ENCODE results near the gene SNX33. TPM values are rescaled to one million over a fixed set of nuclear protein-coding genes. Genes with fewer than 3 reads are reported as not detected.
"Not testable (repeated sequence)": the region's sequence is repeated elsewhere in the genome, so short reads cannot be mapped to it uniquely, and the experiment has no call there.

Gene SNX33
- total RNA-seq, 2 experiments from 2014 or later: 1.1 TPM

DNA sequence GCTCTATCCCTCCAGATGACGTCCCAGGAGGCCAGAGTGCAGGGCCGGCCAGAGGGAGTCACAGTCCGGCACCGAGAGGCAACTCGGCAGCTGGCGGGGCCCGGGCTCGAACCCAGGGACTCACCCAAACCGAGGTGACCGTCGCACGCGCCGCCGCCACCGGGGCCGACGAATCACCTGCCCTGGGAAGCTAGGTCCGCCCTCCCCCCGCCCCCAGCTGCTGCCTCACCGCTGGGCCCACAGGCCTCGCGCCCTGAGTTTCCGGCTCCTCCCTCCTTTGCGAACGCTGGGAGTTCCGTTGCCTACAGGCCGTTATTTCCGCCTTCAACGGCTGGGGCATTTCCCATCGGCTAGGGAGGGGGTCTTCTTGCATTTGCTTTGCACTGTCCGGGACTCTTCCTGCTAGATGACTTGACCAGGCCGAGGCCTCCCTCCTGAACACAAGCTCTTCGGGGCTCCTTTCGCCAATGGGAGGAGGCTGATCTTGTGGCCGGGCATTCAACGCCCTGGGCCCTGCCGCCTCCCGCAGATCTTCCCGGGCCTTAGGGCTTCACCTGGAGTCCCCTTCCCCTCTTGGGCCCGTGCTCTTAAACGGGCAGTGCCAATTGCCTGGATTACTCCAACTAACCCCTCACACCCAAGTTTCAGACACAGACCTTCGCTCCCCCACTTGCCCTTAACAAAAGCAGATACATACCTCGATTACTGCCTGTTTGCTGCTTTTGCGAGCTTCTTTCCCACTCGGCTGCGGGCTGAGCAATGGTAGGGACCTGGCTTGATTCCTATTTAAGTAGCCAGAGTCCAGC lies 22.0 kb upstream of the SNX33 start, which contains the start of gene SNUPN:
Gene SNUPN (minus strand): TSS at position 184 of the 806 bp plus-strand sequence. CDS start 4,674 bp downstream, outside the sequence.
- DNase-seq: peak; percentile 98
- Mint-ChIP-seq H3K4me1 (ENCODE audit: low read depth) (peaks cover 41% of the 10 kb centered on the region), H3K9me3 (no peaks in the 10 kb centered on the region), H3K36me3 (ENCODE audit: low read depth) (peaks cover 6% of the 10 kb centered on the region), H3K27me3 (ENCODE audit: low read depth) (no peaks in the 10 kb centered on the region), H3K4me3 (peak within 1 kb of the TSS; percentile 95), H3K27ac (peak within 1 kb of the TSS; percentile 99)
- CTCF ChIA-PET: interaction anchor here (0.7 to 2.7 kb wide), 7 partner anchors 9 to 258 kb away, joined by 3 to 24 read pairs (median 5); partner anchors contain the start of genes IMP3, MAN2C1 and SNX33
- intact Hi-C loops (cut with micrococcal nuclease): loop anchor here (1.0 to 10.0 kb wide), 7 partner anchors 15 to 1164 kb away; partner anchors contain the start of genes CSK, IMP3, MAN2C1 and PTPN9

DNA sequence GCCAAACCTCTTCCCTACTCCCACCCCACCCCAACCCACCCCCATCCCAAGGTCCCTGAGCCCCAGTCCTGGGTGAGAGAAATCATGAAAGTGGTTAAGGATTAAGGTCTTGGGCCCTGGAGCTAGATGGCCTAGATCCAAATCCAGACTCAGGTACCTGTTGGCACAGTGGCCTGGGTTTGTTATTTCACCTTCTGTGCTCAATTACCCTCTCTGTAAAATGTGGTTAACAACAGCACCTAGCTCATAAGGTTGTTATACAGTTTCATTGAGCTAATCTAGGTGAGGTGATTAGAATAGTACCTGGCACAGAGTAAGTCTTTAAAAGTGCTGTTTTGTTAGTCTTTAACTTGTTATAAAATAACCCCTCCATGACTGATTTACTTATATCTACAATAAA lies 15.8 kb upstream of the SNX33 start:
- H3K36me3 Mint-ChIP-seq (ENCODE audit: low read depth): peaks cover 2% of the 10 kb centered on the region
- no peaks in the 10 kb centered on the region for H3K9me3 Mint-ChIP-seq
- H3K4me3 Mint-ChIP-seq: no peak overlapping the region
- H3K27me3 Mint-ChIP-seq (ENCODE audit: low read depth): no peaks in the 10 kb centered on the region
- H3K4me1 Mint-ChIP-seq (ENCODE audit: low read depth): peaks cover 15% of the 10 kb centered on the region
- H3K27ac Mint-ChIP-seq: no peak overlapping the region
- CTCF ChIA-PET: interaction anchor here (0.6 to 1.1 kb wide), 2 partner anchors 16 to 264 kb away, joined by 3 read pairs; partner anchors contain the start of genes MAN2C1 and SNX33
- intact Hi-C loops (cut with micrococcal nuclease): no loop called here
- DNase-seq: no peak

DNA sequence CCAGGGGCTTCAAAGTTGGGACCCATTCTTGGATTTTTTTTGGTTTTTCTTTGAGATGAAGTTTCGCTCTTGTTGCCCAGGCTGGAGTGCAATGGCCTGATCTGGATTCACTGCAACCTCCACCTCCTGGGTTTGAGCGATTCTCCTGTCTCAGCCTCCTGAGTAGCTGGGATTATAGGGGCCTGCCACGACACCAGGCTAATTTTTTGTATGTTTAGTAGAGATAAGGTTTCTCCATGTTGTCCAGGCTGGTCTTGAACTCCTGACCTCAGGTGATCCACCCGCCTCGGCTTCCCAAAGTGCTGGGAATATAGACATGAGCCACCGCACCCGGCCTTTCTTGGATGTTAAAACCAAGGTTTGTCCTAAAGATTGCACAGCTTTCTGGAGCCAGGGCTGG lies 13.8 kb upstream of the SNX33 start:
- CTCF ChIA-PET; DNase-seq; H3K4me3 Mint-ChIP-seq; intact Hi-C loops (cut with micrococcal nuclease); H3K27ac Mint-ChIP-seq; H3K9me3 Mint-ChIP-seq; H3K27me3 Mint-ChIP-seq (ENCODE audit: low read depth): not testable (repeated sequence)
- Mint-ChIP-seq H3K36me3 (ENCODE audit: low read depth) (peaks cover 13% of the 10 kb centered on the region), H3K4me1 (ENCODE audit: low read depth) (peaks cover 26% of the 10 kb centered on the region)

DNA sequence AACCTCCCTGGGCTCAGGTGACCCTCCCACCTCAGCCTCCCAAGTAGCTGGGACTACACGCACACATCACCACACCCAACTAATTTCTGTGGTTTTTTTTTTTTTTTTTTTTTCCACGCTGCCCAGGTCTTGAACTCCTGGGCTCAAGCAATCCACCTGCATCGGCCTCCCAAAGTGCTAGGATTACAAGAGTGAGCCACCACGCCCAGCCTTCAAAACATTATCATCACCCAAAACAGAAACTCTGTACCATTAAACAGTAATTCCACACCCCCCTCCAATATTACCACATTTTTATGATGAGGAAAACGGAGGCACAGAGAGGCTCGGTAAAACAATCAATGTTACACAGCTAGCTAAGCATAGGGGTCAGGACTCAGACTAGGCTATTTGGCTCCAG lies 11.7 kb upstream of the SNX33 start:
- H3K36me3 Mint-ChIP-seq (ENCODE audit: low read depth): peaks cover 20% of the 10 kb centered on the region
- peaks cover 29% of the 10 kb centered on the region for H3K4me1 Mint-ChIP-seq (ENCODE audit: low read depth)
- H3K27ac Mint-ChIP-seq: no peak overlapping the region
- intact Hi-C loops (cut with micrococcal nuclease): no loop called here
- no peaks in the 10 kb centered on the region for H3K9me3 Mint-ChIP-seq
- CTCF ChIA-PET: interaction anchor here (1.4 kb wide), 1 partner anchor 9 kb away, joined by 5 read pairs; no protein-coding TSS in a partner anchor
- DNase-seq: no peak
- no peak overlapping the region for H3K4me3 Mint-ChIP-seq
- H3K27me3 Mint-ChIP-seq (ENCODE audit: low read depth): no peaks in the 10 kb centered on the region

DNA sequence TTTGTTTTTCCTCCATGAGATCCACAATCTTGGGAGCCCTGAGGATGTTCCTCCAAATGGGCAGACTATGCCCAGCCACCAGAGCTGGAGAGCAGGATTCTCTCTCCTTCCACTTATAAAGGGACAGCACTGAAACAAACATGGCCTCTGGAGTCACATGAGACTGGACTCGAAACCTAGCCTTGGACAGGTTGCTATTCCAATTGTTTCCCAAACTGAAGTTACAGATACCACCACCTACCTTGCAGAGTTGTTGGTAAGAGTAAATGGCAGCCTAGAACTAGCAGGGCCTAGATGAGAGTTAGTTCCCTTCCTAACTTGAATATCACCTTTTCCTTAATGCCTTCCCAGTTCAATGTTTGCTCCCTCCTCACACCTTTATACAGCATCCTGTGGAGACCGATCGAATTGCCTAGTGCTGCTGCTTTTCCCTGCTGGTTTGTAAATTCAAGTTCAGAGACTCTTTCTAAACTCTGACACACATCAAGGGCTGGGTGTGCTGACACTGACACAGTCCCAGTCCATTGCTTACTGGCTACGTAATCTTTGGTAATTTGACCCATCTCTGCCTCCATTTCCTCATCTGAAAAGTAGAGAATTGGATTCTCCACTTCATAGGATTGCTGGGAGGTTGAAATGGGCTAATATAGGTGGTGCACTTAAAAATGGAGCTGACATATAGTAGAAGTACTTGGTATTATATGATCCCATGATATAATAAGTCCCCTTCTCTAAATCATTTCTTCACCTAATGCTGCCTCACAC lies 10.3 kb upstream of the SNX33 start:
- intact Hi-C loops (cut with micrococcal nuclease): no loop called here
- CTCF ChIA-PET: interaction anchor here (0.8 to 3.9 kb wide), 4 partner anchors 10 to 182 kb away, joined by 3 to 24 read pairs (median 4); partner anchors contain the start of genes SNUPN and SNX33
- Mint-ChIP-seq H3K4me3 (peak overlapping the region; percentile 95), H3K27me3 (ENCODE audit: low read depth) (no peaks in the 10 kb centered on the region), H3K4me1 (ENCODE audit: low read depth) (peaks cover 30% of the 10 kb centered on the region), H3K36me3 (ENCODE audit: low read depth) (peaks cover 20% of the 10 kb centered on the region), H3K9me3 (no peaks in the 10 kb centered on the region), H3K27ac (no peak overlapping the region)
- DNase-seq: no peak

DNA sequence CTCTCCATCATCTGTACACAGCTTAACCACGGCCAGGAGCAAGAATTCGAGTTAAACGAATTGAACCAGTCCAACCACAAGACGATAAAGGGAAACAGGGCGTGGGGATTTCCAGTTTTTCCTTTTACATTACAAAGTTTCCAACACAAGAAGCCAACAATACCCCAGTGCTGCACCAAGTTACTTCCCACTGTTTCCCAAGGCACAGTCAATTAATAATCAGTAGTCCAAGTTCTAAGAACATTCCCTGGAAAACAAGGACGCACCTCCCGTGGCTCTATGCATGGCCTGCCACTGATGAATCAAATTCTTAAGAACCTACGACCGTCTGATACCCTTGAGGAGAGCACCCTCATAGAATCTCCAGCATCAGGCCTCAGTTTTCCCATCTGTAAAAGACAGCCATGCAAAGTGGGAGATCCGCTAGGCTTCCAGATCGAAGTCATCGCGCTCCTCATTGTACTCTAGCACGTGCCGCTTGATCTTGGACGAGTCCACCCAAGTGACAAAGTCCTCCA lies 8.5 kb upstream of the SNX33 start:
- no peak for DNase-seq
- Mint-ChIP-seq H3K4me1 (ENCODE audit: low read depth) (peaks cover 30% of the 10 kb centered on the region), H3K27ac (peak overlapping the region; percentile 91), H3K36me3 (ENCODE audit: low read depth) (peaks cover 20% of the 10 kb centered on the region), H3K4me3 (peak overlapping the region; percentile 95), H3K27me3 (ENCODE audit: low read depth) (no peaks in the 10 kb centered on the region), H3K9me3 (no peaks in the 10 kb centered on the region)
- intact Hi-C loops (cut with micrococcal nuclease): loop anchor here (1.0 kb wide), 1 partner anchor 616 kb away; the partner anchor contains the start of gene PPCDC
- CTCF ChIA-PET: interaction anchor here (0.7 to 3.9 kb wide), 8 partner anchors 13 to 272 kb away, joined by 3 to 38 read pairs (median 6); partner anchors contain the start of genes MAN2C1 and SNUPN

DNA sequence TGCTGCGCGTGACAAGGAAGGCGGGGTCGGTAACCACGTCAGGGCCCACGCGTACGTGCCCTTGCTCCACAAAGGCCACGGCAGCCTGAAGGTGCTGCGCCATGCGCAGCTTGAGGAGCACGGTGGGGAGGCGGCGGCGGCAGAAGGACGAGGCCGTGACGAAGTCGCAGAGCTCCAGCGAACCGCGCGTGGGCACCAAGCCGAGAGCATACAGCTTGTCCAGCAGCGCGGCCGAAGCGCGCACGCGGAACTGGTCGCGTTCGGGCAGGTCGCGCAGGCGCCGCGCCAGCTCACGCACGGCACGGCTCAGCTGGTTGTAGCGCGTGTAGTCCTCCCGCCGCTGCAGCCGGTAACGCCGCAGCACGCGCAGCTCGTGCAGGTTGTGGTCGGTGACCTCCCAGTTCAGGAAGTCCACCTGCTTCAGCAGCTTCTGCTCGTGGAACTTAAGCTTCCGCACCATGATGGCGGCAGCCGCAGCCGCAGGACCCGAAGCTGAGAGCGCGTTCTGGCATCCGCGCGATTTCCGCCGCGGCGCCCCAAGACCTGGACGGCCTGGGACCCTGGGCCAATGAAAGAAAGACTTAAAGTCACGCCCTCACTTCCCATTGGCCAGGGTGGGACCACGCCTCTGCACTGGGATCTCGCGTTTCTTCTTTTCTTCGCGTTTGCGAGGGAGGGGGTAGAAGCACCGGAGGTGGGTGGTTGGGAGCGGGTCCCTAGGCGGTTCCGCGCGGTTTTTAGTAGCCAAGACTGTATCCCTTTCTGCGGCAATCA lies 7.8 kb upstream of the SNX33 start, which contains the start of gene IMP3:
Gene IMP3 (minus strand): TSS at position 516 of the 774 bp plus-strand sequence. CDS start 56 bp downstream, at position 460.
- peak within 1 kb of the TSS; percentile 95 for H3K4me3 Mint-ChIP-seq
- CTCF ChIA-PET: interaction anchor here (0.7 to 3.9 kb wide), 13 partner anchors 13 to 272 kb away, joined by 3 to 38 read pairs (median 4); partner anchors contain the start of genes MAN2C1 and SNUPN
- peak within 1 kb of the TSS; percentile 91 for H3K27ac Mint-ChIP-seq
- H3K27me3 Mint-ChIP-seq (ENCODE audit: low read depth): no peaks in the 10 kb centered on the region
- H3K9me3 Mint-ChIP-seq: no peaks in the 10 kb centered on the region
- peak; percentile 97 for DNase-seq
- H3K4me1 Mint-ChIP-seq (ENCODE audit: low read depth): peaks cover 30% of the 10 kb centered on the region
- intact Hi-C loops (cut with micrococcal nuclease): loop anchor here (1.0 to 5.0 kb wide), 9 partner anchors 15 to 617 kb away; partner anchors contain the start of genes C15orf39, MAN2C1, NEIL1 and PPCDC
- H3K36me3 Mint-ChIP-seq (ENCODE audit: low read depth): peaks cover 20% of the 10 kb centered on the region

DNA sequence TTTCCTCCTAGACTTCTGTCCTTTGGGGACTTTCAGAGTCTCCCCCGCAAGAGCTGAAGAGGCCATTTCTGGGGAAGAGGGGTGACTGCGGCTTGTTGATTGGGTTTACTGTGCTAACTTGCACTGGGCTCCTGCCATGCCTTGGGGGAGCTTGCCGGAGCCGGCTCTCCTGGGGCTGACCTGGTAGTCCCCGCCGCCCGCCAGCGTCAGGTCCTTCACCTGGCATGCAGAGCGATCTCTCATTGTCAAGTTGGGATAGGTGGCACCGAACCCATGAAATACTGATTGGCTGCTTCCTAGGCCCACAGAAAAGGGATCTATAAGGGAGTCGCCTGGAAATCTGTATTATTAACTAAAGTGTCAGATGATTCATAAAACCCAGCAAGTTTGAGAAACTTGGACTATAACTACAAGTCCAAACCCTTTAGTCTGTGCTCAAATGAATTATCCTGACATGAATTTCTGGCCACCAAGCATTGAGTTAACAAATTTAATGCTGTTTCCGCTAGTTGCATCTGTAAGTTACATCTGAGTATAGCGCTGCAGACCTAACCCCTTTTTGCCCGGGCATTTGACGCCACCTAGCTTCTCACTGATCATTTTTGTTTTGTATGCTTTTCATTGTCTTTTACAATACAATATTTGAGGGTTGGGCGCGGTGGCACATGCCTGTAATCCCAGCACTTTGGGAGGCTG lies 7.1 kb upstream of the SNX33 start:
- DNase-seq: peak; percentile 81
- CTCF ChIA-PET: interaction anchor here (0.6 to 3.9 kb wide), 19 partner anchors 10 to 610 kb away, joined by 3 to 38 read pairs (median 4); partner anchors contain the start of genes MAN2C1, SIN3A and SNUPN
- Mint-ChIP-seq H3K27ac (peak overlapping the region; percentile 91), H3K27me3 (ENCODE audit: low read depth) (no peaks in the 10 kb centered on the region), H3K36me3 (ENCODE audit: low read depth) (peaks cover 20% of the 10 kb centered on the region), H3K4me1 (ENCODE audit: low read depth) (peaks cover 30% of the 10 kb centered on the region), H3K4me3 (peak overlapping the region; percentile 95), H3K9me3 (no peaks in the 10 kb centered on the region)
- intact Hi-C loops (cut with micrococcal nuclease): loop anchor here (1.0 to 5.0 kb wide), 9 partner anchors 15 to 438 kb away; partner anchors contain the start of genes C15orf39, MAN2C1, NEIL1 and PTPN9

DNA sequence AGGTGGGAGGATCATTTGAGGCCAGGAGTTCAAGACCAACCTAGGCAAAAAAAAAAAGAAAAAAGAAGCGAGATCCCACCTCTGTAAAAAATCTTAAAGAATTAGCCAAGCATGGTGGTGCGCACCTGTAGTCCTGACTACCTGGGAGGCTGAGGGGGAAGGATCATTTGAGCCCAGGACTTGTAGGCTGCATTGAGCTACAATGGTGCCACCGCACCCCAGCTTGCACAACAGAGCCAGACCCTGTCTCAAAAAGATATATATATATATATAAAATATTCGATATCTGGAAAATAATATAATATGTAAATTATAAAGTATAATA lies 6.6 kb upstream of the SNX33 start:
- CTCF ChIA-PET: interaction anchor here (0.6 to 3.9 kb wide), 16 partner anchors 11 to 610 kb away, joined by 3 to 38 read pairs (median 6); partner anchors contain the start of genes MAN2C1, SIN3A and SNUPN
- Mint-ChIP-seq H3K4me3 (peak overlapping the region; percentile 95), H3K27me3 (ENCODE audit: low read depth) (no peaks in the 10 kb centered on the region), H3K27ac (peak overlapping the region; percentile 91), H3K9me3 (no peaks in the 10 kb centered on the region), H3K36me3 (ENCODE audit: low read depth) (peaks cover 18% of the 10 kb centered on the region), H3K4me1 (ENCODE audit: low read depth) (peaks cover 27% of the 10 kb centered on the region)
- intact Hi-C loops (cut with micrococcal nuclease): loop anchor here (1.0 to 5.0 kb wide), 5 partner anchors 42 to 439 kb away; partner anchors contain the start of genes C15orf39, NEIL1 and PTPN9
- DNase-seq: no peak

DNA sequence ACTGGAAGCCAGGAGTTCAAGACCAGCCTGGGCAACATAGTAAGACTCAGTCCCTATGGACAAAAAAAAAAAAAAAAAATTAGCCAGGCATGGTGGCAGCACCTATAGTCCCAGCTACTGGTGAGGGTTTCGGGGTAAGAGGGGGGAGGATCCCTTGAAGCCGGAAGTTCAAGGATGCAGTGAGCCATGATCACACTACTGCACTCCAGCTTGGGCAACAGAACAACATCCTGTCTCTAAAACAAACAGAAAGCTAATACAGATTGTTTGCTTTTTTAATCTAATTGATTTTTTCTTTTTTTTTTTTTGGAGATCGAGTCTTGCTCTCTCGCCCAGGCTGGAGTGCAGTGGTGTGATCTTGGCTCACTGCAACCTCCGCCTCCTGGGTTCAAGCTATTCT lies 6.1 kb upstream of the SNX33 start:
- no peak overlapping the region for H3K4me3 Mint-ChIP-seq
- H3K4me1 Mint-ChIP-seq (ENCODE audit: low read depth): peaks cover 25% of the 10 kb centered on the region
- intact Hi-C loops (cut with micrococcal nuclease): loop anchor here (1.0 to 5.0 kb wide), 5 partner anchors 41 to 439 kb away; partner anchors contain the start of genes C15orf39, NEIL1 and PTPN9
- no peaks in the 10 kb centered on the region for H3K27me3 Mint-ChIP-seq (ENCODE audit: low read depth)
- DNase-seq: no peak
- H3K36me3 Mint-ChIP-seq (ENCODE audit: low read depth): peaks cover 18% of the 10 kb centered on the region
- CTCF ChIA-PET: interaction anchor here (0.6 to 3.9 kb wide), 15 partner anchors 11 to 274 kb away, joined by 3 to 38 read pairs (median 5); partner anchors contain the start of genes MAN2C1, SIN3A and SNUPN
- H3K27ac Mint-ChIP-seq: no peak overlapping the region
- H3K9me3 Mint-ChIP-seq: no peaks in the 10 kb centered on the region

Measured in activated naive CD4-positive, alpha-beta T cell treated with anti-CD3 and anti-CD28 coated beads for 36 hours (primary cell).